Fibroblast of the aortic adventitia (primary cell): ENCODE data around the gene HM13. TPM values are rescaled to one million over a fixed set of nuclear protein-coding genes. Genes with fewer than 3 reads are reported as not detected.

ENCODE experiments used
- DNase-seq: peaks from one replicate; pipeline ENCODE4 v3.0.0-alpha.2; 2010; ENCODE audit warnings: low read depth
- H3K4me3 ChIP-seq: 2 replicates; pipeline ENCODE4 v1.5.1; 2011; ENCODE audit warnings: low read depth, mild to moderate bottlenecking, control low read depth, low read length, moderate library complexity
- CTCF ChIP-seq: IDR thresholded peaks from 2 replicates; pipeline ENCODE4 v1.5.1; 2011; ENCODE audit warnings: mild to moderate bottlenecking, low read length, control low read depth, inconsistent platforms; ENCODE audit not compliant: insufficient read depth
- total RNA-seq: library from RNA; depleted of rRNA; stranded (reverse); fragments of >200 nt; gene quantifications from 2 replicates; pipeline ENCODE4 v1.2.3, GENCODE V29; 2012; ENCODE audit warnings: low replicate concordance

HM13 gene
- total RNA-seq, 1 donor = 131 TPM

DNA sequence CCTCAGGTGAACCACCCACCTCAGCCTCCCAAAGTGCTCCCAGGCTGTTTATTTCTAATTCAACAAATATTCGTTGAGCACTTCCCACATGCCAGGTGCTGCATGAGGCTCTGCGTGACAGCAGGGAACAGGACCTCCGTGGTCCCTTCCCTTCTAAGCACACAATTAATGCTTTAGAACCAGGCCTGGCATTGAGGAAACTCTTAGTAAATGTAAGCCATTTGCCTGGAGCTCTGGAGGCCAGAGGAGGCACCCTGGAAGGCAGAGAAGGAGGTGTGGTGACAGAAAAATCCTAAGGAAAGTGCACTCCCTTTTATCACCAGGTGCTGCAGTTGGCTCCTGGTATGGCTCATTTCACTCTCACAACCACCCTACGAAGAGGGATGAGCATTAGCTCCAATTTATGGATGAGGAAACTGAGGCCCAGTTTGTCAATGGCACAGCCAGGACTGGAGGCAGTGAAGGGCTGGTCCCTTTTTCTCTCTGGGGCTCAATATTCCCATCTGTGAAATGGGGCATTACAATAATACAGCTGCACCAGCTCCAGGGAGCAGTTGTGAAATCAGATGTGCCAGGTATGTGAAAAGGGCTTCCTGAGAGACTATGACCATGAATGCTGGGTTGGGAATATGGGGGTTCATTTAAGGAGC lies 82.7 kb downstream of the HM13 start:
- DNase-seq = no peak
- no peak for TF ChIP-seq CTCF
- H3K4me3 ChIP-seq = no peak overlapping the region

- no peak overlapping the region for H3K4me3 ChIP-seq
- TF ChIP-seq CTCF = no peak
- no peak for DNase-seq
These were observed 83.2 kb downstream of the HM13 start for GRCh38 chr20:31597481-31597855.

GRCh38 chr20:31602431-31602778 lies 88.2 kb downstream of the HM13 start:
- DNase-seq = no peak
- TF ChIP-seq CTCF = no peak
- no peak overlapping the region for H3K4me3 ChIP-seq

DNA sequence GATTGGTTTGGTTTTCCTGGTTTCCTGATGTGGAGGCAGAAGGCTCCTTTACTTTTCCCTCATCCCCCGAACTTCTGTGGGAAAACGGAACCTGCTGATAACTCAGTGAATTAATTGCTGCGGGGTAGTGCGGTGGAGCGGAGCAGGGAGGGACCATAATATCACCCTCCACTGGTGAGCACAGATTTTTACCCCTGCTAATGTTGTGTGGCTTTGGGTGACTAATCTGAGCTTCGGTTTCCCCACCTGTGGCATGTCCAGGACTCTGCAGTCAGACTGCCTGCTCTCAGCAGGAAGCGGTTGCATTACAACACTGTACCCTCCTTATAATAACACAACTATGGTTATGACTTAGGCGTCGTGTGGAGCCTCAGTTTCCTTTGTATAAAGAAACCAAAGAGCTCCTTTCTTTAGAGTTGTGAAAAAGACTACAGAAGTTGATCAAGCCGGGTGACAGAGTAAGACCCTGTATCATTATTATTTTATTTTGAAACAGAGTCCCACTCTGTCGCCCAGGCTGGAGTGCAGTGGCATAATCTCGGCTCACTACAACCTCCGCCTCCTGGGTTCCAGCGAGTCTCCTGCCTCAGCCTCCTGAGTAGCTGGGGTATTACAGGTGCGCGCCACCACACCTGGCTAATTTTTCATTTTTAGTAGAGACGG lies 88.7 kb downstream of the HM13 start:
- DNase-seq = peak; percentile 40
- no peak overlapping the region for H3K4me3 ChIP-seq
- TF ChIP-seq CTCF = no peak

DNA sequence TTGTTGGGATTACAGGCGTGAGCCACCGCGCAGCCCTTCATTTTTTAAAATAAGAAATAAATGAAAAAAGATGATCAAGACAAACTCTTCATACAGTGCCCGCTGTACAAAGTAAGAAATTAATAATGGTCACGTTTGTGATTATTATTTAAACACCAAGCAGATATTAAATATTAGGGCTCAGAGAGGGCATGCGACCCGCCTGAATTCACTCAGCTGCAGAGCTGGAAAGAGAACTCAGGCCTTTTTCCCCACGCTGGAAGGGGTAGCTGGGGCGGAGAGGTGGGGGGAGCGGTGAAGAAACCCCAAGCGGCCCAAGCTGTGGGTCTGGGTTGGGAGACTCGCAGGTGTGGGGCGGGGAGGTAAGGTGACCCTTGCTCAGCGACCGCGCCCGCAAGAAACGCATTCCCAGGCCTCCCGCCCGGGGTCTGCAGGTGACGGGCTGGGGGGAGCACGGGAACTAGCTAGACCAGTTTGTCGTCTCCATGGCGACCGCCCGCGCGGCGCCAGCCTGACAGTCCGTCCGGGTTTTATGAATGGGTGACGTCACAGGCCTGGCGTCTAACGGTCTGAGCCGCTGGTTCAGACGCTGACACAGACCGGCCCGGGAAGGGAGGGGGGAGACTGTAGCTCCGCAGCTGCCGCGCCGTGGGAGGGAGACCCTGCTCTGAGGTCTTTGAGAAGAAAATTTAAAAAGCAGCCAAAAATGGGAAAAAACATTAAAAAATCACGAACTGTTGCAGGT lies 89.8 kb downstream of the HM13 start:
- H3K4me3 ChIP-seq = peak overlapping the region; percentile 95
- peak; percentile 96 for DNase-seq
- TF ChIP-seq CTCF = no peak

DNA sequence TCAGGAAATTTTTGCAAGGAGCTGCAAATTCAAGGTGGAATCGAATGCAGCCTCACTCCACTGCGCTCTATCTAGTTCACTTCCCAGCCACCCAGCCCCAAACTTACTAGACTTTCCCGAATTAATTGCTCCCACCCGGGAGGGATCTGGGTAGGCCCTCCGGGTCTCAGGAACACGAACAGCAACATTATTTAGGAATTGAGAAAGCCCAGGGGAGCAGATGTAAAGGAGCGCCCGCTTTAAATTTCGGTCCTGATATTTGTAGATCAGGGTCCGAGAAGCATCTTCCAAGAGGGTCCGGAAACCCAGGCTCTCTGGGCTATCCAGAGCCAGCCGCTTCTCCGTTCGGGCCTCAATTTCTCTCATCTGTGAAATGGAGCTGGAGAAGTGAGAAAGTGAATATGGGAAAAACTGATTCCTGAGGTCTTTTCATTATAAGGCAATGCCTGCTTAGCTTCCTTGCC lies 90.4 kb downstream of the HM13 start:
- DNase-seq = no peak
- TF ChIP-seq CTCF = no peak
- H3K4me3 ChIP-seq = peak overlapping the region; percentile 95
